ENCODE results near the gene GGA3.

DNA sequence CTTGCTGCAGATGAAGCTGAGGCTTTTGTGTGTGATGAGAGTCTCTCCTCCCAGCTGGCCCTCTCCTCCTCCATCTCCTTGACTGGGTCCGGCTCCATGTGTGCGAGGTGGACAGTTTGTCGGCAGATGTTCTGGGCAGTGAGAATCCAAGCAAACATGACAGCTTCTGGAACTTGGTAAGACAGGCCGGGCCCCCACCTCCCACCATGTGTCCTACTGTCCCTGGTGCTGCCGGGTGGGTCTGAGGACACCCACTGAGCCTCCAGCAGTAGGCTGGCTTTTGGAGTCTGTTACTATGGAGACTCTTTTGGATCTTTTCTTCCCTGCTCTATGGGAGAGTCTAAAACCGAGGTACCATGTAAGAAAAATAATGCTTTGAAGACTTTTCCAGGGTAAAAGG, 43.3 kb downstream of the GGA3 start:
- no peak for TF ChIP-seq RAD21 (IDR thresholded peaks at IDR 0.05)
- TF ChIP-seq EGR1 (IDR thresholded peaks at IDR 0.05; ENCODE audit: low read depth in 2 of 2) = no peak
- TF ChIP-seq, protein P1, sequence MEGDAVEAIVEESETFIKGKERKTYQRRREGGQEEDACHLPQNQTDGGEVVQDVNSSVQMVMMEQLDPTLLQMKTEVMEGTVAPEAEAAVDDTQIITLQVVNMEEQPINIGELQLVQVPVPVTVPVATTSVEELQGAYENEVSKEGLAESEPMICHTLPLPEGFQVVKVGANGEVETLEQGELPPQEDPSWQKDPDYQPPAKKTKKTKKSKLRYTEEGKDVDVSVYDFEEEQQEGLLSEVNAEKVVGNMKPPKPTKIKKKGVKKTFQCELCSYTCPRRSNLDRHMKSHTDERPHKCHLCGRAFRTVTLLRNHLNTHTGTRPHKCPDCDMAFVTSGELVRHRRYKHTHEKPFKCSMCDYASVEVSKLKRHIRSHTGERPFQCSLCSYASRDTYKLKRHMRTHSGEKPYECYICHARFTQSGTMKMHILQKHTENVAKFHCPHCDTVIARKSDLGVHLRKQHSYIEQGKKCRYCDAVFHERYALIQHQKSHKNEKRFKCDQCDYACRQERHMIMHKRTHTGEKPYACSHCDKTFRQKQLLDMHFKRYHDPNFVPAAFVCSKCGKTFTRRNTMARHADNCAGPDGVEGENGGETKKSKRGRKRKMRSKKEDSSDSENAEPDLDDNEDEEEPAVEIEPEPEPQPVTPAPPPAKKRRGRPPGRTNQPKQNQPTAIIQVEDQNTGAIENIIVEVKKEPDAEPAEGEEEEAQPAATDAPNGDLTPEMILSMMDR (IDR thresholded peaks at IDR 0.05; ENCODE audit: low read depth, low read length, missing input control) = no peak

Data from liver (tissue), 3 donors.